GM21825 (cell line): ENCODE data around the gene KISS1R.

Source experiments
- ATAC-seq: cut with Tn5 transposase; IDR thresholded peaks from one replicate; pipeline ENCODE4 v1.9.1; 2021; ENCODE audit warnings: mild to moderate bottlenecking, moderate library complexity; ENCODE audit not compliant: unreplicated experiment

Gene KISS1R

DNA sequence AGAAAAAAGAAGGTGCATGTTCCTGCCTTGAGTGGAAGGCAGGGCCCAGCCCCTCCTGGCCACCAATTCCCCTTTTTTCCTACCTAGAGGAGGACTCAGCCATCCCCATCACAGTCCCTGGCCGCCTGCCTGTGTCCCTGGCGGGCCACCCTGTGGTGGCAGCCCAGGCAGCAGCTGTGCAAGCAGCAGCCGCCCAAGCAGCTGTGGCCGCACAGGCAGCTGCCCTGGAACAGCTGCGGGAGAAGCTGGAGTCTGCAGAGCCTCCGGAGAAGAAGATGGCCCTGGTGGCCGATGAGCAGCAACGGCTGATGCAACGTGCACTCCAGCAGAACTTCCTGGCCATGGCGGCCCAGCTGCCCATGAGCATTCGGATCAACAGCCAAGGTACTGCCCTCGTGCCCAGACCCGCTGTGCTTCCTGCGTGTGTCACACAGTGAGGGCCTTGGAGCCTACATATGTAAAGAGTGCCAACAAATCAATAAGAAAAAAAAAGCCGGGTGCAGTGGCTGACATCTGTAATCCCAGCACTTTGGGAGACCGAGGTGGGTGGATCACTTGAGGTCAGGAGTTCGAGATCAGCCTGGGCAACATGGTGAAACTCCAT lies 49.5 kb downstream of the KISS1R start:
- no peak for ATAC-seq
